T follicular helper cell (primary cell): ENCODE data around the gene RASSF3.
A peak's percentile ranks its signal among the peaks of the same experiment; 100 is the strongest.

ENCODE experiments used
- DNase-seq: peaks from one replicate; pipeline ENCODE4 v3.0.0-alpha.2; 2020; ENCODE audit warnings: low read depth

RASSF3 gene

GRCh38 chr12:64729909-64730587 lies 119.8 kb downstream of the RASSF3 start:
- DNase-seq: no peak

- no peak for DNase-seq
Observed at GRCh38 chr12:64730588-64730969, 120.3 kb downstream of the RASSF3 start.

- no peak for DNase-seq
Observed at GRCh38 chr12:64731683-64732082, 121.4 kb downstream of the RASSF3 start.

- DNase-seq: no peak
Observed at GRCh38 chr12:64733857-64734256, 123.6 kb downstream of the RASSF3 start.

GRCh38 chr12:64735442-64735841 lies 125.1 kb downstream of the RASSF3 start:
- DNase-seq: no peak

GRCh38 chr12:64736771-64737170 lies 126.5 kb downstream of the RASSF3 start:
- no peak for DNase-seq

- peak; percentile 10 for DNase-seq
Observed at GRCh38 chr12:64737539-64737938, 127.2 kb downstream of the RASSF3 start.

- no peak for DNase-seq
Observed at GRCh38 chr12:64739778-64740177, 129.5 kb downstream of the RASSF3 start.

GRCh38 chr12:64740646-64741045 lies 130.4 kb downstream of the RASSF3 start:
- DNase-seq: no peak

GRCh38 chr12:64742416-64742815 lies 132.1 kb downstream of the RASSF3 start:
- no peak for DNase-seq

GRCh38 chr12:64743206-64743605 lies 132.9 kb downstream of the RASSF3 start:
- no peak for DNase-seq

GRCh38 chr12:64744422-64745258 lies 134.3 kb downstream of the RASSF3 start:
- no peak for DNase-seq

- DNase-seq: no peak
Observed at GRCh38 chr12:64745259-64745807, 135.0 kb downstream of the RASSF3 start.

- DNase-seq: no peak
Observed at GRCh38 chr12:64745980-64746379, 135.7 kb downstream of the RASSF3 start.

- no peak for DNase-seq
Observed at GRCh38 chr12:64746663-64747062, 136.4 kb downstream of the RASSF3 start.
